ENCODE measurements around the gene C19orf67. TPM values are rescaled to one million over a fixed set of nuclear protein-coding genes. Genes with fewer than 3 reads are reported as not detected.

The C19orf67 gene
- total RNA-seq: not detected
- long read RNA-seq: 0 reads

- intact Hi-C loops (cut with DNase I): no loop called here
- no peak for ATAC-seq
- DNase-seq: no peak
Measured at GRCh38 chr19:14085309-14085995, at the start of gene C19orf67. Gene C19orf67 (minus strand): TSS chr19:14085783. CDS start chr19:14085627, 156 bp downstream.

GRCh38 chr19:14135355-14135754 lies 49.8 kb upstream of the C19orf67 start:
- DNase-seq (no peak), ATAC-seq (no peak)
- intact Hi-C loops (cut with DNase I): loop anchor here in 1 of 2 donors (5.0 kb wide), 1 partner anchor 58 kb away; no protein-coding TSS in a partner anchor

- DNase-seq: no peak
- peak; percentile 84 to 85 for ATAC-seq
- intact Hi-C loops (cut with DNase I): no loop called here
Measured at GRCh38 chr19:14127929-14128509, 42.4 kb upstream of the C19orf67 start.

GRCh38 chr19:14127176-14127575 lies 41.6 kb upstream of the C19orf67 start:
- peak; percentile 79 to 88 for ATAC-seq
- no peak for DNase-seq
- intact Hi-C loops (cut with DNase I): no loop called here

- ATAC-seq: no peak
- intact Hi-C loops (cut with DNase I): no loop called here
- no peak for DNase-seq
Measured at GRCh38 chr19:14122924-14123323, 37.3 kb upstream of the C19orf67 start.

- ATAC-seq: no peak
- DNase-seq: no peak
- intact Hi-C loops (cut with DNase I): no loop called here
Measured at GRCh38 chr19:14120497-14120780, 34.9 kb upstream of the C19orf67 start.

GRCh38 chr19:14119644-14120496 lies 34.3 kb upstream of the C19orf67 start:
- DNase-seq: no peak
- intact Hi-C loops (cut with DNase I): loop anchor here in 1 of 2 donors (5.0 kb wide), 1 partner anchor 38 kb away; no protein-coding TSS in a partner anchor
- ATAC-seq: no peak

GRCh38 chr19:14119146-14119545 lies 33.6 kb upstream of the C19orf67 start:
- no peak for ATAC-seq
- no peak for DNase-seq
- intact Hi-C loops (cut with DNase I): loop anchor here in 1 of 2 donors (5.0 kb wide), 1 partner anchor 37 kb away; no protein-coding TSS in a partner anchor

GRCh38 chr19:14118165-14119051 lies 32.8 kb upstream of the C19orf67 start:
- intact Hi-C loops (cut with DNase I): loop anchor here in 1 of 2 donors (5.0 kb wide), 1 partner anchor 36 kb away; no protein-coding TSS in a partner anchor
- peak; percentile 52 to 56 for ATAC-seq
- DNase-seq: peak; percentile 88

GRCh38 chr19:14117668-14118164 lies 32.1 kb upstream of the C19orf67 start, which contains the start of gene PRKACA:
Gene PRKACA (minus strand): TSS chr19:14117762. CDS start chr19:14117547, 215 bp downstream.
- ATAC-seq (peak; percentile 84 to 93), DNase-seq (peak; percentile 99)
- intact Hi-C loops (cut with DNase I): loop anchor here in 1 of 2 donors (5.0 kb wide), 1 partner anchor 35 kb away; no protein-coding TSS in a partner anchor

GRCh38 chr19:14116918-14117578 lies 31.5 kb upstream of the C19orf67 start:
- ATAC-seq (no peak), DNase-seq (peak; percentile 55)
- intact Hi-C loops (cut with DNase I): loop anchor here in 1 of 2 donors (5.0 kb wide), 1 partner anchor 35 kb away; no protein-coding TSS in a partner anchor

- intact Hi-C loops (cut with DNase I): loop anchor here in 1 of 2 donors (5.0 kb wide), 1 partner anchor 34 kb away; no protein-coding TSS in a partner anchor
- no peak for DNase-seq
- no peak for ATAC-seq
Measured at GRCh38 chr19:14116525-14116917, 30.9 kb upstream of the C19orf67 start.

GRCh38 chr19:14115756-14116155 lies 30.2 kb upstream of the C19orf67 start:
- DNase-seq (no peak), ATAC-seq (no peak)
- intact Hi-C loops (cut with DNase I): loop anchor here in 1 of 2 donors (5.0 kb wide), 1 partner anchor 33 kb away; no protein-coding TSS in a partner anchor

GRCh38 chr19:14114854-14115253 lies 29.3 kb upstream of the C19orf67 start:
- intact Hi-C loops (cut with DNase I): loop anchor here in 1 of 2 donors (5.0 kb wide), 1 partner anchor 33 kb away; no protein-coding TSS in a partner anchor

GRCh38 chr19:14114439-14114838 lies 28.9 kb upstream of the C19orf67 start:
- intact Hi-C loops (cut with DNase I): no loop called here
- ATAC-seq: no peak
- no peak for DNase-seq

More at GRCh38 chr19:14114854-14115253, 29.3 kb upstream of the C19orf67 start:
- DNase-seq (no peak), ATAC-seq (no peak)

- no peak for DNase-seq
- intact Hi-C loops (cut with DNase I): no loop called here
- ATAC-seq: no peak
Measured at GRCh38 chr19:14113762-14114414, 28.3 kb upstream of the C19orf67 start.

GRCh38 chr19:14112809-14113385 lies 27.3 kb upstream of the C19orf67 start:
- peak; percentile 5 to 27 for ATAC-seq
- peak; percentile 67 for DNase-seq
- intact Hi-C loops (cut with DNase I): no loop called here

Data from left cardiac atrium (tissue), 4 donors.